Activated B cell treated with CpG ODN at 0.5 μM for 24 hours (primary cell): ENCODE measurements around the gene LMBRD2. TPM values are rescaled to one million over a fixed set of nuclear protein-coding genes. Genes with fewer than 3 reads are reported as not detected.

ENCODE experiments used
- ATAC-seq: fragments of 200-7000 bp; cut with Tn5 transposase; one replicate; pipeline ENCODE4 v1.10.0; 2021; ENCODE audit warnings: low read depth, mild to moderate bottlenecking, moderate library complexity
- CTCF ChIA-PET: fragments of 350-600 bp; sonication (Branson Sonifier 250); formaldehyde crosslinking; loops from one replicate; lab custom pipeline; 2021; ENCODE audit warnings: antibody characterized with exemption; lab: Charles Lee
- POLR2A ChIA-PET: fragments of 350-600 bp; sonication (Branson Sonifier 250); formaldehyde crosslinking; loops from one replicate; lab custom pipeline; 2021; ENCODE audit warnings: antibody characterized with exemption; lab: Charles Lee
- DNase-seq: peaks from one replicate; pipeline ENCODE4 v3.0.0; 2022
- H3K27ac Mint-ChIP-seq: one replicate; pipeline ENCODE4 v1.8.0; 2020; ENCODE audit warnings: mixed read lengths
- H3K27me3 Mint-ChIP-seq: one replicate; pipeline ENCODE4 v1.8.0; 2021; ENCODE audit warnings: mixed read lengths
- H3K36me3 Mint-ChIP-seq: one replicate; pipeline ENCODE4 v1.8.0; 2021; ENCODE audit warnings: low read depth, mixed read lengths
- H3K4me1 Mint-ChIP-seq: one replicate; pipeline ENCODE4 v1.8.0; 2021; ENCODE audit warnings: mixed read lengths
- H3K4me3 Mint-ChIP-seq: one replicate; pipeline ENCODE4 v1.8.0; 2020; ENCODE audit warnings: mild to moderate bottlenecking, mixed read lengths
- H3K9me3 Mint-ChIP-seq: one replicate; pipeline ENCODE4 v1.8.0; 2020; ENCODE audit warnings: mixed read lengths
- intact Hi-C: fragments of 100-400 bp; cut with micrococcal nuclease; formaldehyde crosslinking; loops from one replicate; pipeline ENCODE4 v1.15.1; 2024
- total RNA-seq: library from RNA; stranded (reverse); gene quantifications from 2 replicates; pipeline ENCODE4 v1.2.3, GENCODE V29; 2022
- TF ChIP-seq, protein P1 (sequence below): fragments of 200-600 bp; IDR thresholded peaks from one replicate; pipeline ENCODE4 v1.8.0; 2022; ENCODE audit warnings: antibody characterized with exemption, mild to moderate bottlenecking

The LMBRD2 gene
- total RNA-seq, 1 donor from 2014 or later: 8.9 TPM

DNA sequence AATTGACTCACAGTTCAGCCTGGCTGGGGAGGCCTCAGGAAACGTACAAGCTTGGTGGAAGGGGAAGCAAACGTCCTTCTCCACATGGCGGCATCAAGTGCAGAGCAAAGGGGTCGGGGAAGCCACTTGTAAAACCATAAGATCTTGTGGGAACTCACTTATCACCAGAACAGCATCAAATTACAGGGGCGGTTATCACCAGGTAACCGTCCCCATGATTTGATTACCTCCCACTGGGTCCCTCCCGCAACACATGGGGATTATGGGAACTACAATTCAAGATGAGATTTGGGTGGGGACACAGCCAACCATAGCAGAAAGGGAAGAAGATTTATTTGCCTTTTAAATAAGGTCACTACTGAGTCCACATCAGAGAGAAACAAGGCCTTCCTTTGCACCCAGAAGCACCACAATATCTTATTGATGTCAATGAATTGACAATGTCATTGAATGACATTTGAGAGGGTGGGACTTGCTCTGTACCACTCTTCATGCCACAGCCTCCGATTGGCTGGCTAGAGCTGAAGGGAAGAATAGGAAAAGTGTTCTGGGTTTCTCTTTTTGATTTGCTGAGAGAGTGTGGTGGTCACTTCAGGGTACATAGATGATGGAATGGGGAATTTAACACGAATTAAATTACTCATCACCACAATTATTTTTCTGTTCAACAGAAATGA lies 11.3 kb upstream of the LMBRD2 start:
- ATAC-seq: no peak
- ChIA-PET POLR2A (no interaction called here), CTCF (no interaction called here)
- Mint-ChIP-seq H3K4me3 (no peak overlapping the region), H3K9me3 (no peaks in the 10 kb centered on the region), H3K27me3 (no peaks in the 10 kb centered on the region), H3K4me1 (peaks cover 8% of the 10 kb centered on the region), H3K36me3 (peaks cover 84% of the 10 kb centered on the region), H3K27ac (no peak overlapping the region)
- DNase-seq: no peak
- intact Hi-C loops: no loop called here
- TF ChIP-seq, protein P1, sequence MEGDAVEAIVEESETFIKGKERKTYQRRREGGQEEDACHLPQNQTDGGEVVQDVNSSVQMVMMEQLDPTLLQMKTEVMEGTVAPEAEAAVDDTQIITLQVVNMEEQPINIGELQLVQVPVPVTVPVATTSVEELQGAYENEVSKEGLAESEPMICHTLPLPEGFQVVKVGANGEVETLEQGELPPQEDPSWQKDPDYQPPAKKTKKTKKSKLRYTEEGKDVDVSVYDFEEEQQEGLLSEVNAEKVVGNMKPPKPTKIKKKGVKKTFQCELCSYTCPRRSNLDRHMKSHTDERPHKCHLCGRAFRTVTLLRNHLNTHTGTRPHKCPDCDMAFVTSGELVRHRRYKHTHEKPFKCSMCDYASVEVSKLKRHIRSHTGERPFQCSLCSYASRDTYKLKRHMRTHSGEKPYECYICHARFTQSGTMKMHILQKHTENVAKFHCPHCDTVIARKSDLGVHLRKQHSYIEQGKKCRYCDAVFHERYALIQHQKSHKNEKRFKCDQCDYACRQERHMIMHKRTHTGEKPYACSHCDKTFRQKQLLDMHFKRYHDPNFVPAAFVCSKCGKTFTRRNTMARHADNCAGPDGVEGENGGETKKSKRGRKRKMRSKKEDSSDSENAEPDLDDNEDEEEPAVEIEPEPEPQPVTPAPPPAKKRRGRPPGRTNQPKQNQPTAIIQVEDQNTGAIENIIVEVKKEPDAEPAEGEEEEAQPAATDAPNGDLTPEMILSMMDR: no peak

- intact Hi-C loops: no loop called here
- Mint-ChIP-seq H3K4me1 (peaks cover 8% of the 10 kb centered on the region), H3K4me3 (no peak overlapping the region), H3K27ac (no peak overlapping the region), H3K9me3 (no peaks in the 10 kb centered on the region), H3K36me3 (peaks cover 83% of the 10 kb centered on the region), H3K27me3 (no peaks in the 10 kb centered on the region)
- no peak for ATAC-seq
- DNase-seq: no peak
- TF ChIP-seq, protein P1: no peak
- CTCF ChIA-PET: no interaction called here
- POLR2A ChIA-PET: no interaction called here
These were observed 9.7 kb upstream of the LMBRD2 start for GRCh38 chr5:36161361-36161760.

DNA sequence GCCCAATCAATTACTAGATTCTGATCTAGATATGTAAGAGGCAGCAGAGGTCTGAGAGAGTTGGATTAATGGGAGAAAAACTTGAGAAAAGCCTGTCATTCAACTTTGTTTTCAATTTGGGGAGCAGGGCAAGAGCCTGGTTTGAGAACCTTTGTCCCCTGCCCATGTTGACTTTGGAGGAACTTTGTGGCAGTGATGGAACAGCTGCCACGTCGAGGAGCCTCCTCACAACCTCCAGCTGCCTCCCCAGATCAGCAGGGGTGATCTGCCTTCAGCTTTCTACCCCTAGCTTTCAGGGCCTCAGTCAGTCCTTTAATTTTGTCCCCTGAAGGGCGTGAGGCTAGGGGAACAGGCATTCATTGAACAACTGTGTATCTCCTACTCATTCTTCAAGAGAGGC lies 8.9 kb upstream of the LMBRD2 start:
- ChIA-PET CTCF (no interaction called here), POLR2A (no interaction called here)
- peaks cover 84% of the 10 kb centered on the region for H3K36me3 Mint-ChIP-seq
- ATAC-seq (no peak), DNase-seq (no peak)
- H3K4me1 Mint-ChIP-seq: peaks cover 8% of the 10 kb centered on the region
- TF ChIP-seq, protein P1: no peak
- no peak overlapping the region for H3K27ac Mint-ChIP-seq
- no peaks in the 10 kb centered on the region for H3K27me3 Mint-ChIP-seq
- H3K9me3 Mint-ChIP-seq: no peaks in the 10 kb centered on the region
- no peak overlapping the region for H3K4me3 Mint-ChIP-seq
- intact Hi-C loops: no loop called here

GRCh38 chr5:36158144-36158543 lies 6.5 kb upstream of the LMBRD2 start:
- Mint-ChIP-seq H3K27ac (no peak overlapping the region), H3K36me3 (peaks cover 81% of the 10 kb centered on the region), H3K4me1 (peaks cover 18% of the 10 kb centered on the region), H3K27me3 (no peaks in the 10 kb centered on the region), H3K9me3 (no peaks in the 10 kb centered on the region), H3K4me3 (no peak overlapping the region)
- ChIA-PET CTCF (no interaction called here), POLR2A (interaction anchor here (0.6 kb wide), 1 partner anchor 101 kb away, joined by 4 read pairs; no protein-coding TSS in a partner anchor)
- DNase-seq: no peak
- intact Hi-C loops: loop anchor here (10.0 kb wide), 1 partner anchor 953 kb away; no protein-coding TSS in a partner anchor
- ATAC-seq: no peak
- TF ChIP-seq, protein P1: no peak

- Mint-ChIP-seq H3K27me3 (no peaks in the 10 kb centered on the region), H3K9me3 (no peaks in the 10 kb centered on the region), H3K4me1 (peaks cover 30% of the 10 kb centered on the region), H3K27ac (no peak overlapping the region), H3K4me3 (no peak overlapping the region), H3K36me3 (peaks cover 76% of the 10 kb centered on the region)
- TF ChIP-seq, protein P1: no peak
- no peak for ATAC-seq
- DNase-seq: no peak
- CTCF ChIA-PET: no interaction called here
- POLR2A ChIA-PET: no interaction called here
- intact Hi-C loops: loop anchor here (10.0 kb wide), 1 partner anchor 952 kb away; no protein-coding TSS in a partner anchor
These were observed 4.9 kb upstream of the LMBRD2 start for GRCh38 chr5:36156619-36157018.
